Stimulated activated CD8-positive, alpha-beta memory T cell treated with anti-CD3 and anti-CD28 coated beads, Interleukin-4, amount 100 ng/mL, for 24 hours (primary cell): ENCODE measurements around the gene WDR43.
"Not testable (repeated sequence)": the region's sequence is repeated elsewhere in the genome, so short reads cannot be mapped to it uniquely, and the experiment has no call there.

Experiments used
- DNase-seq: peaks from one replicate; pipeline ENCODE4 v3.0.0-alpha.2; 2020; ENCODE audit warnings: low read depth

The WDR43 gene

DNA sequence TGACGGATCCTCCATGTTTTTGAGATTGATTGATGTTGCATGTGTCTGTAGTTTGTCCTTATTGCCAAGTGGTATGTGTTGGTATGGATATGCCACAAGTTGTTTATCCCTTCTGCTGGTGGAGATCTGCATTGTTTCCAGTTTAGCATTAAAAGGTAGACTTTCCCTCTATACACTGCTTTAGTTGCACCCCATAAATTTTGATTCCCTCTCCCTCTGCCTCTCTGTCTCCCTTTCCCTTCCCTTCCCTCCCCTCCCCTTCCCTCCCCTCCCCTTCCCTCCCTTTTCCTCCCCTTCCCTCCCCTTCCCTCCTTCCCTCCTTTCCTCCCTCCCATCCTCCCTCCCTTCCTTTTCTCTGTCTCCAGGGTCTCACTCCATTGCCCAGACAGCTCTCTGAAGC is 68.0 kb downstream of the WDR43 start:
- no peak for DNase-seq

DNA sequence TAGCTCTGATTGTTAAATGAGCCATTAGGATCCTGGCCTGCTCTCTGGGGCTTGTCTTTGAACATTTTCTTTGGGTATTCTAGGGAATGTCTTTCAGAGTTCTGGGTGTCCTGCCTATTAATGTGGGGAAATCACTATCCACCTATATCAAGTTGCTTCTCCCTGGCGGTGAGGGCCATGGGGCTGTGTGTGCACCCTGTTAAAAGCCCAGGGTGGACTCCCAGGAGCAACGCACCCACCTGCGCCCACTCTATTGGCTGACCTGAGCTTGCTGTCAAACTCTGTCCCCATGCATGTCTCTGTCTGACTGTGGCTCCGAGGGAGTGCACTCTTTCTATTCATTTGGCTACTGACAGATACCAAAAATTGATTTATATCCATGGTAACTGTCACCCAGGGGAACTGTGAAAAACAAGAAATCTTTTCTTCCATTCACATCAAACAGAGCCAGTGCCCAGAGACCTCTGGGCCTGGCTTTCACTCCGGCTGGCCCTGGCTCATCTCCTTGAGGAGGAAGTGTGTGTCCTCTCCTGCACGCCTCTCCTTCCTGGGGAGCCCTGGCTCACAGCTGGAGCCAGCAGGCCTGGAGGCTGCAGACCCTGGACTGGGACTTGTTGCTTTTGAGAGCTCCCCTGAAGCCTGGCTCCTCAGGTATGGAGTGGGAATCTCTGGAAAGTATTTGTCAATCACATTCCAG is 76.1 kb downstream of the WDR43 start:
- DNase-seq: no peak

DNA sequence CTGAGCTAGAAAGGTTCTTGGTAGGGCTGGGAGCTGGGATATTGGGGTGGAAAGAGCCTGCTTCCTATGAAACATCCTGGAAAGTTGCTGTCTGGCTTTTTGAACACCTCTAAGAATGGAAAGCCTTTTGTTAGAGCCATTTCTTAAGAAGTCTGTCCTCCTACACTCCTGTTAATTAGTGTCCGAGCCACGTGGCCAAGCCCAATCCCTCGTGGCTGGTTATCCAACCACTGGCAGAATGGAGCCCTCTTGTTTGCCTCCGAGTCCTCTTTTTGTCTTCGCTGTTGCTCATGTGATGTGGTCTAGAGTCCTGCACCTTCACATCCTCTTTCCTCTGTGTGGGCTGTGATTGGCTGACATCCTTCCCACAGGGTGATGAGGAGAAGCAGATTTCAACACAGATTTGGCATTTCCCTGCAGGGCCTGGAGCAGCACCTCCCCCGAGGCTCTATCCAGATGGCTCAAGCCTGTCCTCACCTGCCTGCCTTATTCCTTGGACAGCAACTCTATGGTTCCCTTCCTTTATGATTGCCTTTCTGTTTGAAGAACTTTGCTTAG is 78.4 kb downstream of the WDR43 start:
- no peak for DNase-seq

DNA sequence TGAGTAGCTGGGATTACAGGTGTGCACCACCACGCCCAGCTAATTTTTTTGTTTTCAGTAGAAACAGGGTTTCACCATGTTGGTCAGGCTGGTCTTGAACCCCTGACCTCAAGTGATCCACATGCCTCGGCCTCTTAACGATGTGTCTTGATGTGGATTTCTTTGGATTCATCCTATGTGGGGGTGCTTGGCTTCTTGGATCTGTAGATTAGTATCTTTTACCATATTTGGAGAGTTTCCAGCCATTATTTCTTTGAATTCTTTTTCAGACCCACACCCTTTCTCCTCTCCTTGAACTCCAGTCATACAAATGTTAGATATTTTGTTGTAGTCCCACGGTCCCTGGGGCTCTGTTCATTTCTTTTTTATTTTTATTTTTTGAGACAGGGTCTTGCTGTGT is 79.8 kb downstream of the WDR43 start:
- no peak for DNase-seq

DNA sequence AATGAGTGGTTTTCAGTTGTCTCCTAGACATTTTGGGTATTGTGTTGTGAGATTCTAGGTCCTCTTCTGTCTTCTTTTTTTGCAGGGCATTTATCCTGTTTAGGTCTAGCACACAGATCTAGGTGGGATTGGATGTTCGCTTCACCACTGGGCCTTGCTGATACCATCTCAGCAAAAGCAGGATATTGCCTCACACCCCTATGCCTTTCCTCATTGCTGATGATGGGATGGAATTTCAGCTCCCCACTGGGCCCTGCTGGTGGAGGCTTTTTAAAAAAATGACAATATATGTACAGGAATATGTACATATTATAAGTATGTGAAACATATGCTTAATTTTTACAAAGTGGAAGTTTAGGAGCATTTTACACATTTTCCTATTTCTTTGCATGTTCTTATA is 81.2 kb downstream of the WDR43 start:
- DNase-seq: no peak

DNA sequence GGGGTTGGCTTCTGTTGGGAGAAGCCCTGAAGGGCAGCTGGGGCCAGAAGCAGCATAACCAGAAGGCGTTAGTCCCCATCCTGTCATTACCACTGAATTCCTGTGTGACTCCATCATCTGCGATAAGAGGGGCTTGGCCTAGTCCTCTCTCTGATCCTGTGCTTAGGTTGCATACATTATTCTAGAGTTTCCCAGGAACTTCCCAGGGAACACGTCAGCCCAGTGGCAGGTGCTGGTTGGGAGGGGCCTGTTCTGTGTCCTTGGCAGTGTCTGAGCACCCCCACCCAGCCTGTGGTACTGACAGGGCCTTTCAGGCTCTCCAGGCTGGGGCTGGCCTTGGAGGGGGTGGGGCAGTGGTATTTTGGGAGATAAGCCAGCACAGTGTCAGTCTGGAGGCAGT is 82.1 kb downstream of the WDR43 start:
- DNase-seq: no peak

DNA sequence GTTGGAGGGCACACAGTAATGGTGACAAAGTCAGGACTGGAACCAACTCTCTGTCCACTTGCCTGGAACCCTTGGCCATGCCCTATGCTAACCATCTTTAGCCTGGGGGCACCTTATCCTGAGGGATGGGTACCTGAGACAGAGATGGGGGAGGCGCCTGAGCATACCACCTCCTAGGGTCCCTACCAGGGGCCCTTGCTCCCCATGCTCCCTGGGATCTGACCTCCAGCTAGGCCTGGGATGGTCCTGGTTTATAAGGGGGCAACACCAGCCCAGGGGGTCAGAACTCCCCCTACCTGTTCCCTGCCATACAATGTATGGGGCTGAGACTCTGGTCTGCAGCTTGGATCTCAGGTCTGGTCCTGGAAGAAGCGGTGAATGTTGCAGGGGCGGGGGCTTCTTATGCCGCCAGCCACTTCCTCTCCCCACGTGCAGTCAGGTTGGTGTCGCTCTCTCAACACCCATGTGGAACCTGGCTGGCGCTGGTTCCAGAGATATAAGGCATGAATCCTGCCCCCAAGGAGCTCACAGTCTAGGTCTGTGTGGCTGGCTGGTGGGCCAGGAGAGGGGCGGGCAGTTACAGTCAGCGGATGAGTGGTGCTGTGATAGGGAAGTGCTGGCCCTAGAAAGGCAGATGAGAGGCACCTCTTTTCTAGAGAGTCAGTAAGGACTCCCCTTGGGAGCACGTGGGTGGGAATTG is 82.9 kb downstream of the WDR43 start:
- no peak for DNase-seq

DNA sequence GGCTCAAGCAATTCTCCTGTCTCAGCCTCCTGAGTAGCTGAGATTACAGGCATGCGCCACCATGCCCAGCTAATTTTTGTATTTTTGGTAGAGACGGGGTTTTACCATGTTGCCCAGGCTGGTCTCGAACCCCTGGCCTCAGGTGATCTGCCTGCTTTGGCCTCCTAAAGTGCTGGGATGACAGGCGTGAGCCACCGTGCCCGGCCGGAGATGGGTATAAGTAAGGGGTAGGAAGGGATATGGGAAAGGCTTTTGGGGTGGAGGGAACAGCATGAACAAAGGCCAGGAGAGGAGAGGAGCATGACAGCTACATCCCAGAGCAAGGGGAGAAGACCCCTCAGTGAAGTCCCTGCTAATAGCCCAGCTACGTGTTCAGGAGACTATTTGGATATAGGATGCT is 83.5 kb downstream of the WDR43 start:
- not testable (repeated sequence) for DNase-seq

DNA sequence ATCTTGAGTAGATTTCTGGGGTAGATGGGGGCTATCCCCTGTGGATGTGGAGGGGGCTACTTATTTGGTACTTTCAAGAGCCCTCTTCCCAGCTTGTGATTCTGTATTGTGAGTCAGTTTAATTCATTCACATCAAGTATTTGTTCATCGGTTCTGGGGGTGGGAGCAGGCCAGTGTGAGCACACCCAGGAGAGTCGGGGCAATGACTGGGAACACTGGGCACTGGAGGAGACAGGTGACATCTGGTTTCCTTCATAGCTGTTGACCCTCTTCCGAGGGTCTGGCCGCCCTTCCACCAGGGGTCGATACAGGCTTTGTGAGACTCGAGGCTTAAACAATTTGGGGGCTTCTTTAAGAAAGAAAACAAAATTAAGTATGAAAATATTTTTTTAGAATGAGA is 84.1 kb downstream of the WDR43 start:
- DNase-seq: no peak

DNA sequence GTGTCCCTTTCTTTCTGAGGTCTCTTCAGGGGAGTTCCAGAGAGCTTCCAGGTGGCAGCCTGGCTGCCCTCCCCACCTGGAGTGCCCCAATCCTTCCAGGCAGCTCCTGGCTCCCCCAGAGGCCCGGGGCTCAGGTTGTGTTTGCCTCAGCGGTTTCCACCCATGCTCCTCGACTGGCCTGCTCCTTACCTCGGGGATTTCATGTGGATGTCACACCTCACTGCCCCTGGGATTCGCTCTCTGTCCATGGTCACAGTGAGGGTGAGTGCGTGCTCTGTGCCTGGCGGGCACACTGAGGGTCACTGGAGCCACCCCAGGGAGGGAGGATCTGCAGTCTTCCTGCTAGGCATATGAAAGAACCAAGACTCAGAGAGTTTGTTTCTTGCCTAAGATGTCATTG is 84.6 kb downstream of the WDR43 start:
- no peak for DNase-seq

DNA sequence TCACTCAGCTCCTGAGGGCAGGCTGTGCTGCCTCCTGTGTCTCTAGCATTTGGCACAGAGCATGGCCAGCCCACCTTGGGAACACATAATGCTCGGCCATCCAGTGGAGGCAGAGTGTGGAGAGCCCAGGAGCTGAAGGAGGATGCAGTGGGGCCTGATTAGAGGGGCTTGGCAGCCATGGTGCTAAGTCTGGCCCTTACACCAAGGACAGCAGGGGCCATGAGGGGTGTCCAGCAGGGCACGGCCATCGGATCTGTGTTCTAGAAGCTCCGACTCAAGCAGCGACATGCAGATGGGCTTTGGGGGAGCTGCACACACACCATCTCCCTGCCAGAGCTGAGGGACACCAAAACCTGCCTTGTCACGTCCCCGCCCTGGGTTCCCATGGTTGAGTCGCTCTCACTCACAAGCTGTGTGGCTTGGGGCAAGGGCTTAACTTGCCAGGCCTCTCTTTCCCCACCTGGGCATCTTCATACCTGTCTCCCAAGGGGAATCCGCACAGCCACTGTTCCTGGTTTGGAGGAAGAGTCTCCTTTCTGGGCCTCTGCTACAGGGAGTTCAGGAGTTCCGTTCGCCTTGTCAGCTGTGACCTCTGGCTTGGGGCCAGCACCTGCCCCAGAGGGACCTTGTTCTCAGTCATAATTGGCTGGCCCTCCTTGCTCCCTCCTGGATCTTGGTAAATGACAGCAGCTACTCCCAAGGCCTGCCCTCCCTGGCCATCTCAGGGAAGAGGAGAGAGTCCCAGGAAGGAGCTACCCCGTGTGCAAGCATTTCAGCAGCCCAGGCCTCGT is 85.3 kb downstream of the WDR43 start:
- no peak for DNase-seq

DNA sequence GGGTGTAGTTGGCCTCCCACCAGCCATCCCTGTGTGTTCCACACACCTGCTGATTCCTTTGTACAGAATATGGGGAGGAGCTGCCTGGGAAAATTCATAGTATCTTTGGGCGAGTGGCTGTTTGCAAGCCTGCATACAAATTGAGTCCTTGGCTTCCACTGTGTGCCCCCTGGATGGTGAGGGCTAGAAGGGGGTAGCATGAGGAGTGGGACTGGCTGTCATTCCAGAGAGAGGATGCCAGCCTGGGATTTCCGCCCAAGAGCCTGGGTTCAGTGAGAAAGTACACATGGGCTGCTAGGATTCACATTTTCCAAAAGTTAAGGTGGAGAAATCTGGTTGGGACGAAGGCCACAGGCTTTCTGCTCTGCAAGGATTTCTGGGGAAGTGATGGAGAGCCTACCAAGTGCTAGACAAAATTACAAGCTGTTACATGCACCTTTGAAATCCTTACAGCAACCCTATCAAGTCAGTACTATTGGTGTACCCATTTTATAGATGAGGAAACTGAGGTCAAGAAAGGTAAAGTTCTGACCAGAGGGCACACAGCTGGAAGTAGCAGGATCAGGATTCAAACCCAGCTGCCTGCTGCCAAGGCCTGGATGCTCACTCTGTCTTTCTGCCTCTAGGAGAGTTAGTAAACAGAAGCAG is 86.0 kb downstream of the WDR43 start:
- no peak for DNase-seq

DNA sequence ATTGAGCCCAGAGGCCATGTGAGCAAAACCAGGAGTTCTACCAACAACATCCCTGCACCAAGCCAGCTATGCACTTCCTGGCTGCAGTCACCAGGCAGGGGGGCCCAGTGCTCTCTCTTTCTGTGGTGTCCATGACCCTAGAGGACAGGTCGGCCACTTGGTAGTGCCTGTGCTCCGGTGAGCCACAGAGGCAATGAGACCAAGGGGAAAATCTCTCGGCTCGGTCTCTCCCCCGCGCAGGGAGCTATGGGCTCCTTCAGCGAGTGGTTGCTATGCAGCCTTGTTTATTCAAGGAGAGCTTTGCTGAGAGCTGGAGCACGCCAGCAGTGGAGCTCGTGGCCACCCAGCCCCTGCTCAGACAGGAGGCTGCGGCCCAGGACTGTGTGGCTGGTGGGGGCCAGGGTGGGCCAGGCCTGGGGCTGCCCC is 86.6 kb downstream of the WDR43 start, which contains the start of gene TOGARAM2:
TOGARAM2 (plus strand) TSS at position 283 of the 426 bp plus-strand sequence. CDS start 13,537 bp downstream, outside the sequence.
- DNase-seq: no peak

DNA sequence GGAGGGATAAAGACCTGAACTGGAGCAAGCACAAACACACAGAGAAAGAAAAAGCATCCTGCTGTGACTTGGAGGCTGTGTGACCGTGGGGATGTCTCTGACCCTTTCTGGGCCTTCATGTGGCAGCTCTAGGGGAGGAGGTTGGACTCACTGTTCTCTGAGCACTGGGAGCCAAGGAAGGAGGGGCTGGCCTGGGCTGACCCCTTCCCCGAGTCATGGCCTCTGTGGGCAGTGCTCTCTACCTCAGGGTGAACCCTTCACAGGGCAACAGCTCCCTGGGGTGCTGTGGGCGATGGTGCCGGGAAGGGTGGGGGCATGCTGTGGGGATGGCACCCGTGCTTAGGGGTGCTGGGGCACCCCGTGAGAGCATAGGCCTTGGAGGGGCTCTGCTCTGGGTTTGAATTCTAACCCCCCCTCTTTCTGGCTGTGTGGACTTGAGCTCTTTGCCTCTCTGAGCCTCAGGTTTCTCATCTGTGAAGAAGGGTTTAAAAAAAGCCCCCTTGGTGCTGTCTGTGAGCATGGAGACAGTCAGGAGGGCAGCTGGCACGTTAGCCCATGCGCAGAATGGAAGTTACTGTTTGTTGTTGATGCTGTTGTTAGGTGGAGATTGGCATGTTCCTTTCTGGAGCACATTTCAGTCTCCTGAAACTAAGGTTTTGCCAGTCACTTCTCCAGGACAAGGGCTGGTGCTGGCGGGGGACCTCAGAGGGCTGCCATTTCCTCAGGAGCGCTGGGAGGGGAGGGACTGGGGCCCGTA is 87.3 kb downstream of the WDR43 start:
- DNase-seq: no peak

DNA sequence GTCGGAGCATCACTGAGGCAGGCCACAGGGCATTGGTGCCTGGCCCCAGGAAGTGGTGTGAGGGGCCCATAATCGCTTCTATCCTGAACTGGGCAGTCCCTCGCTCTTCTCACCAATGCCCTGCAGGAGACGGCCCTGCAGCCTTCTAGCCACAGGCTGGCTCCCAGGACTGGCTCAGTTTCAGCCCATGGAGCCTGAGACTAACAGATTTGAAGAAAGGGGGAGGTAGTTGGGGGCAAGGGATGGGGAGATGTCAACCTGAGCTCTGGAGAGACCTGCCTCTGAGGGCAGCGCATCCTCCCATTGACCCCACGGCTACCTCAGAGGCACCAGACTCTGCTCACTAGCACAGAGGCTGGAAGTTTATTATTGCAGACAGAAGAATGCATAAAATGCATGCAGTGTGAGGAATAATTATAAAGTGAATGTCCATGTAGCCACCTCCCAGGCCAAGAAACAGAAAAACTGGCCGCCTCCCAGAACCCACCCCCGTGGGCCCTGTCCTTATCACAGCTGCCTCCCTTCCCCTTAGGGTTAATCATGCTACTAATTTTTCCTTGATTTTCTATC is 88.0 kb downstream of the WDR43 start:
- no peak for DNase-seq

DNA sequence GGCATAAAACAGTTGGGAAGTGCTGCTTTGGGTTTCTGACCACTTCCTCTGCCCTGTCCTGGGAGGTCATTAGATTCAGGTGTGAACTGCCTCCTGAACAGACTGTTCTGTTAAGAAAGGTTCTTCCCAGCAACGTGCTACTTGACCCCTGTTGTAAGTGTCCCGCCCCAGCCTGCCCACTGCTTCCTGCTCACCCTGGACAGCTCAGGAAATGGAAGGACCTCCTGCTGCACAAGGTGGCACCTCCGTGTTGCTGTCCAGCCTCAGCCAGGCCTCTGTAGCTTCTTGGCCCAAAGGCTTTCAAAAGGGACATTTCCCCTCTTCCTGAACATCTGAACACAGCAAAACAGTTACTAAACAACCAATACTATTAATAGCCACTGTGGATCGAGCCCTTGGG is 92.0 kb downstream of the WDR43 start:
- DNase-seq: no peak

DNA sequence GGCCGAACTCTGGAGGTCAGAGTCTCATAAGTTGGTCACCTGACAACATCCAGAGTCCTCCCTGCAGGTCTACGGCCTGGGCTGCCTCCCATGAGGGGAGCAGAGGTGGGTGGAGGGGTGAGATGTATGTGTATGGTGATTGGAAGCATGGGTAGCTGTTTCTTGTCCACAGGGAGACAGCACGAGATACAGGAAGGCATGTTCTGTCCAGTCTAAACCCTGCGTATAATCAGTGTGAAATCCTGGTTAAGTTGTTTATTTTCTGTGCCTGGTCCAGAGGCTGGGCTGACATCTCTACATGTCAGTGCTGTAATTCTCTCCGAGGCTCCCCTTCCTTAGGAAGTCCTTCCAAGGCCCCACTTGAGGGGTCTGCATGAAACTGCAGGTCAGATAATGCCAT is 95.5 kb downstream of the WDR43 start:
- no peak for DNase-seq

DNA sequence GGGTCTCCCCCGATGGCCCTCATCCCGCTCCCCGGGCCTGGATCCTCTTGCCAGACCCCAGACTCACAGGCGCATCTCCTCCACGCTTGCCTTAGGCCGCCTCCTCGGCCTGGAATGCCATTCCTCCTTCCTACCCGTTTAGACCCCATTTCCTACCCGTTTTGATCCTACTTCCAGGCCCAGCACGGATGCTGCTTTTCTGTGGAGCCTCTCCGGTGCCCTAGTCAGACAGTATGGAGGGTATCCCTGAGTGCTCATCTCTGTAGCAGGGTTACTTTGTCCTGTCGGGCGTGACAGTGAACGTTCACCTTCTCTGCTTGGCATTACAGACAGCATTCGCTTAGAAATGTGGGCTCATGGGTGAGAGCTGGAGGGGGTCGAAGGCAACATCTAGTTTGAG is 96.0 kb downstream of the WDR43 start:
- no peak for DNase-seq

DNA sequence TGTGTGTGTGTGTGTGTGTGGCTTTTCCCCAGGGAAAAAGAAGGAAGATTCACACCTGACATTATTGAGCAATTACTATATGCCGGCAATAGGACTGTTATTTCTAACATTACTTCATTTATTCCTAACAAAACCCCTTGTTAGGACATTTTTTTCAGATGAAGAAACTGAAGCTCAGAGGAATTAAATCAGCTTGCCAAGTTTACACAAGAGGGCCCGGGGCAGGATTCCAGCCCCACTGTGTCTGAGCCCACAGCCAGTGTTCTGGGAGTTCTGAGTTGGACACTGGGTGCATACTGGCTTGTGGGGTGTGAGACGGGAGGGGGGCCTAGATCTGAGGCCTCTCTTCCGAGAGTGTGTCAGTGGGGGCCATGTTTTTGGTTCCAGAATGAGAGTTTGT is 96.6 kb downstream of the WDR43 start:
- DNase-seq: no peak

DNA sequence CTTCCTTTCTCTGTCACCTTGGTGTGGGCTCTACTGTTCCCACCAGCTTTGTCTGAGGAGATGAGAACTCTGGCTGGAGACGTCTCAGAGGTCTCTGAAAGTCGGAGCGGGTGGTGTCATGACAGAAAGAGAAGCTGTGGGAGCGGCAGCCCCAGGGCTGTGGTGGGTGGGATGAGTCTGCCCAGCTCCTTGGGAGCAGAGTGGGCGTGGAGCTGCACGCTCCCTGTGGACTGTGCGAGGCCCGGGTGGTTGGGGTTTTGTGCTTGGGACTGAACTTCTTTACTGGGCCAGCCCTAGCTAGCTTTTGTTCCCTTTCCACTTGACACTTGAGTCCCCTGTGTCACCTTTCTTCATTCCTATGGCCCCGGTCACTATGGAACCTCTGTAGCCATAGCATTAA is 97.0 kb downstream of the WDR43 start:
- DNase-seq: no peak
